NOMO-1 (cell line): ENCODE data around the gene IGFL4.

Experiments
- DNase-seq, 2 experiments: peaks; one replicate each; lab custom pipeline; 2025; ENCODE audit not compliant: unreplicated experiment in 2 of 2; lab: John Stamatoyannopoulos, UW

IGFL4 gene

GRCh38 chr19:46022061-46022430 is 18.8 kb downstream of the IGFL4 start:
- DNase-seq: no peak

- no peak for DNase-seq
Measured at GRCh38 chr19:46021531-46022041, 19.2 kb downstream of the IGFL4 start.

- no peak for DNase-seq
Measured at GRCh38 chr19:46020819-46021125, 20.0 kb downstream of the IGFL4 start.

GRCh38 chr19:46019270-46019669 is 21.5 kb downstream of the IGFL4 start:
- DNase-seq: no peak

- DNase-seq: no peak
Measured at GRCh38 chr19:46018729-46019251, 22.0 kb downstream of the IGFL4 start.

GRCh38 chr19:46017874-46018675 is 22.7 kb downstream of the IGFL4 start:
- no peak for DNase-seq

GRCh38 chr19:46017095-46017429 is 23.7 kb downstream of the IGFL4 start:
- DNase-seq: no peak

- DNase-seq: peak; percentile 53 to 62
Measured at GRCh38 chr19:46016426-46017094, 24.2 kb downstream of the IGFL4 start.

GRCh38 chr19:46015687-46016425 is 24.9 kb downstream of the IGFL4 start:
- DNase-seq: no peak

GRCh38 chr19:46014941-46015686 is 25.7 kb downstream of the IGFL4 start:
- no peak for DNase-seq

GRCh38 chr19:46014534-46014933 is 26.3 kb downstream of the IGFL4 start:
- no peak for DNase-seq

- DNase-seq: no peak
Measured at GRCh38 chr19:46009530-46010510, 31.0 kb downstream of the IGFL4 start.

GRCh38 chr19:46006411-46006810 is 34.4 kb downstream of the IGFL4 start:
- no peak for DNase-seq

- no peak for DNase-seq
Measured at GRCh38 chr19:46002678-46003275, 38.0 kb downstream of the IGFL4 start.

GRCh38 chr19:46000491-46001246 is 40.1 kb downstream of the IGFL4 start:
- no peak for DNase-seq

- no peak for DNase-seq
Measured at GRCh38 chr19:45999653-46000121, 41.1 kb downstream of the IGFL4 start.

- no peak for DNase-seq
Measured at GRCh38 chr19:45998834-45999233, 42.0 kb downstream of the IGFL4 start.

- no peak for DNase-seq
Measured at GRCh38 chr19:45996933-45997332, 43.9 kb downstream of the IGFL4 start.
